Immature natural killer cell (primary cell): Measurements from ENCODE around the gene FAM72A. TPM values are rescaled to one million over a fixed set of nuclear protein-coding genes. Genes with fewer than 3 reads are reported as not detected.
"Not testable (repeated sequence)": the region's sequence is repeated elsewhere in the genome, so short reads cannot be mapped to it uniquely, and the experiment has no call there.

Experiments used
- DNase-seq, 3 donors: peaks; one replicate each; pipeline ENCODE4 v3.0.0; 2022; ENCODE audit warnings: mixed read lengths in 1 of 3
- H3K27ac Mint-ChIP-seq, 6 donors: one replicate each; pipeline ENCODE4 v1.8.0; 2020; ENCODE audit warnings: mixed read lengths in 6 of 6, mild to moderate bottlenecking in 5 of 6, inconsistent platforms in 4 of 6, moderate library complexity in 3 of 6
- H3K27me3 Mint-ChIP-seq, 3 donors: one replicate each; pipeline ENCODE4 v1.8.0; 2020 to 2021; ENCODE audit warnings: low read depth in 3 of 3, mild to moderate bottlenecking in 3 of 3, mixed read lengths in 3 of 3, moderate library complexity in 3 of 3, inconsistent platforms in 1 of 3
- H3K36me3 Mint-ChIP-seq, 3 donors: one replicate each; pipeline ENCODE4 v1.8.0; 2020; ENCODE audit warnings: mixed read lengths in 3 of 3, inconsistent platforms in 2 of 3, mild to moderate bottlenecking in 2 of 3
- H3K4me1 Mint-ChIP-seq, 2 donors: one replicate each; pipeline ENCODE4 v1.8.0; 2020; ENCODE audit warnings: inconsistent platforms in 2 of 2, mild to moderate bottlenecking in 2 of 2, mixed read lengths in 2 of 2, moderate library complexity in 1 of 2
- H3K4me3 Mint-ChIP-seq, 5 donors: one replicate each; pipeline ENCODE4 v1.8.0; 2020; ENCODE audit warnings: mild to moderate bottlenecking in 5 of 5, mixed read lengths in 5 of 5, inconsistent platforms in 3 of 5, moderate library complexity in 3 of 5
- H3K9me3 Mint-ChIP-seq, 6 donors: one replicate each; pipeline ENCODE4 v1.8.0; 2020; ENCODE audit warnings: mild to moderate bottlenecking in 6 of 6, mixed read lengths in 6 of 6, inconsistent platforms in 4 of 6, moderate library complexity in 3 of 6
- polyA plus RNA-seq, 3 donors: library from polyadenylated mRNA; unstranded; fragments of 300-500 nt; fragmentation: Illumina TruSeq; gene quantifications; one replicate each; pipeline ENCODE4 v1.2.3, GENCODE V29; 2021

FAM72A gene
- 1 to 10 TPM; 1.8 to 3.2 (median 2.6) TPM for polyA plus RNA-seq

- not testable (repeated sequence) for H3K4me1 Mint-ChIP-seq, H3K36me3 Mint-ChIP-seq, H3K9me3 Mint-ChIP-seq, H3K27me3 Mint-ChIP-seq
- Mint-ChIP-seq H3K27ac (peak within 1 kb of the TSS in 4 of 6 donors; percentile 32 to 59 (median 54)), H3K4me3 (peak within 1 kb of the TSS; percentile 71 to 86 (median 83))
- peak; percentile 99 for DNase-seq
Measured at GRCh38 chr1:206202789-206203363, at the start of gene FAM72A. TSS of gene FAM72A (minus strand) at chr1:206202839. CDS start at chr1:206202025, 814 bp downstream.

- not testable (repeated sequence) for H3K27me3 Mint-ChIP-seq, H3K36me3 Mint-ChIP-seq, DNase-seq, H3K4me1 Mint-ChIP-seq, H3K27ac Mint-ChIP-seq, H3K4me3 Mint-ChIP-seq, H3K9me3 Mint-ChIP-seq
Measured at GRCh38 chr1:206250953-206251681, 48.5 kb upstream of the FAM72A start.

GRCh38 chr1:206246129-206246886 is 43.7 kb upstream of the FAM72A start:
- not testable (repeated sequence) for H3K4me3 Mint-ChIP-seq, DNase-seq, H3K27ac Mint-ChIP-seq, H3K9me3 Mint-ChIP-seq, H3K27me3 Mint-ChIP-seq, H3K4me1 Mint-ChIP-seq, H3K36me3 Mint-ChIP-seq

- not testable (repeated sequence) for H3K27me3 Mint-ChIP-seq, H3K4me1 Mint-ChIP-seq, H3K4me3 Mint-ChIP-seq, DNase-seq, H3K27ac Mint-ChIP-seq, H3K9me3 Mint-ChIP-seq, H3K36me3 Mint-ChIP-seq
Measured at GRCh38 chr1:206245479-206245878, 42.8 kb upstream of the FAM72A start.

- H3K27ac Mint-ChIP-seq, H3K9me3 Mint-ChIP-seq: not testable (repeated sequence)
Measured at GRCh38 chr1:206243335-206243734, 40.7 kb upstream of the FAM72A start.

GRCh38 chr1:206240288-206240687 is 37.6 kb upstream of the FAM72A start:
- not testable (repeated sequence) for H3K4me1 Mint-ChIP-seq, H3K27me3 Mint-ChIP-seq, H3K9me3 Mint-ChIP-seq, DNase-seq, H3K27ac Mint-ChIP-seq, H3K4me3 Mint-ChIP-seq, H3K36me3 Mint-ChIP-seq

More at GRCh38 chr1:206243335-206243734, 40.7 kb upstream of the FAM72A start:
- not testable (repeated sequence) for H3K4me1 Mint-ChIP-seq, DNase-seq, H3K36me3 Mint-ChIP-seq, H3K27me3 Mint-ChIP-seq, H3K4me3 Mint-ChIP-seq

- H3K4me1 Mint-ChIP-seq, DNase-seq, H3K9me3 Mint-ChIP-seq, H3K4me3 Mint-ChIP-seq, H3K27ac Mint-ChIP-seq, H3K36me3 Mint-ChIP-seq, H3K27me3 Mint-ChIP-seq: not testable (repeated sequence)
Measured at GRCh38 chr1:206235190-206235589, 32.6 kb upstream of the FAM72A start.

- H3K9me3 Mint-ChIP-seq, H3K4me3 Mint-ChIP-seq, H3K27me3 Mint-ChIP-seq, H3K36me3 Mint-ChIP-seq, H3K27ac Mint-ChIP-seq, DNase-seq, H3K4me1 Mint-ChIP-seq: not testable (repeated sequence)
Measured at GRCh38 chr1:206234189-206234916, 31.7 kb upstream of the FAM72A start.

- H3K4me1 Mint-ChIP-seq, H3K27ac Mint-ChIP-seq, H3K36me3 Mint-ChIP-seq, H3K27me3 Mint-ChIP-seq, H3K4me3 Mint-ChIP-seq, H3K9me3 Mint-ChIP-seq, DNase-seq: not testable (repeated sequence)
Measured at GRCh38 chr1:206232970-206233645, 30.5 kb upstream of the FAM72A start.

- H3K9me3 Mint-ChIP-seq, H3K4me3 Mint-ChIP-seq, H3K36me3 Mint-ChIP-seq, H3K27ac Mint-ChIP-seq, H3K4me1 Mint-ChIP-seq, DNase-seq, H3K27me3 Mint-ChIP-seq: not testable (repeated sequence)
Measured at GRCh38 chr1:206231989-206232388, 29.4 kb upstream of the FAM72A start.

GRCh38 chr1:206229286-206229685 is 26.6 kb upstream of the FAM72A start:
- H3K4me1 Mint-ChIP-seq, H3K4me3 Mint-ChIP-seq, H3K36me3 Mint-ChIP-seq, H3K27ac Mint-ChIP-seq, H3K9me3 Mint-ChIP-seq, DNase-seq, H3K27me3 Mint-ChIP-seq: not testable (repeated sequence)

GRCh38 chr1:206226886-206227285 is 24.2 kb upstream of the FAM72A start:
- H3K4me1 Mint-ChIP-seq, H3K4me3 Mint-ChIP-seq, H3K9me3 Mint-ChIP-seq, H3K27me3 Mint-ChIP-seq, DNase-seq, H3K27ac Mint-ChIP-seq, H3K36me3 Mint-ChIP-seq: not testable (repeated sequence)

GRCh38 chr1:206225386-206225785 is 22.7 kb upstream of the FAM72A start:
- not testable (repeated sequence) for H3K27me3 Mint-ChIP-seq, H3K27ac Mint-ChIP-seq, H3K4me1 Mint-ChIP-seq, H3K4me3 Mint-ChIP-seq, H3K9me3 Mint-ChIP-seq, DNase-seq, H3K36me3 Mint-ChIP-seq
